ENCODE measurements around the gene UNG.

DNA sequence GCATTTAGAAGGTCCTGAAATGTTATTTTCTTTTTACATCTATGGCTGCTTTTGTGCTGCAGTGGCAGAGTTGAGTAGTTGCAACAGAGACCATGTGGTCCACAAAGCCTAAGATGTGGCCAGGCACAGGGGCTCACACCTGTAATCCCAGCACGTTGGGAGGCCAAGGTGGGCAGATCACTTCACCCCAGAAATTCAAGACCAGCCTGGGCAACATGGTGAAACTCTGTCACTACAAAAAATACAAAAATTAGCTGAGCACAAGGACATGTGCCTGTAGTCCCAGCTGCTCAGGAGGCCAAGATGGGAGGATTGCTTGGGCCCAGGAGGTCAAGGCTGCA is 31.6 kb upstream of the UNG start:
- TF ChIP-seq, protein P1, sequence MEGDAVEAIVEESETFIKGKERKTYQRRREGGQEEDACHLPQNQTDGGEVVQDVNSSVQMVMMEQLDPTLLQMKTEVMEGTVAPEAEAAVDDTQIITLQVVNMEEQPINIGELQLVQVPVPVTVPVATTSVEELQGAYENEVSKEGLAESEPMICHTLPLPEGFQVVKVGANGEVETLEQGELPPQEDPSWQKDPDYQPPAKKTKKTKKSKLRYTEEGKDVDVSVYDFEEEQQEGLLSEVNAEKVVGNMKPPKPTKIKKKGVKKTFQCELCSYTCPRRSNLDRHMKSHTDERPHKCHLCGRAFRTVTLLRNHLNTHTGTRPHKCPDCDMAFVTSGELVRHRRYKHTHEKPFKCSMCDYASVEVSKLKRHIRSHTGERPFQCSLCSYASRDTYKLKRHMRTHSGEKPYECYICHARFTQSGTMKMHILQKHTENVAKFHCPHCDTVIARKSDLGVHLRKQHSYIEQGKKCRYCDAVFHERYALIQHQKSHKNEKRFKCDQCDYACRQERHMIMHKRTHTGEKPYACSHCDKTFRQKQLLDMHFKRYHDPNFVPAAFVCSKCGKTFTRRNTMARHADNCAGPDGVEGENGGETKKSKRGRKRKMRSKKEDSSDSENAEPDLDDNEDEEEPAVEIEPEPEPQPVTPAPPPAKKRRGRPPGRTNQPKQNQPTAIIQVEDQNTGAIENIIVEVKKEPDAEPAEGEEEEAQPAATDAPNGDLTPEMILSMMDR (IDR thresholded peaks at IDR 0.05), result no peak
- TF ChIP-seq SIN3A (IDR thresholded peaks at IDR 0.05; ENCODE audit: borderline replicate concordance, insufficient read depth, low read depth, low read length), result no peak
